Body of pancreas (tissue), 4 donors: ENCODE results near the gene TPP1.

Experiments used
- POLR2A ChIP-seq, 3 donors: fragments of 450-650 bp; IDR thresholded peaks; one replicate each; pipeline ENCODE4 v1.6.1; 2016; ENCODE audit warnings: antibody characterized with exemption in 3 of 3, mild to moderate bottlenecking in 2 of 3
- TF ChIP-seq, protein P1 (sequence below), 7 experiments: fragments of 450-650 bp in 4 of 7; fragments of 200-600 bp in 3 of 7; sonication (generic) in 3 of 7; IDR thresholded peaks; one replicate each; pipeline ENCODE4 v1.5.1; 2016 to 2019; ENCODE audit warnings: antibody characterized with exemption in 7 of 7

DNA sequence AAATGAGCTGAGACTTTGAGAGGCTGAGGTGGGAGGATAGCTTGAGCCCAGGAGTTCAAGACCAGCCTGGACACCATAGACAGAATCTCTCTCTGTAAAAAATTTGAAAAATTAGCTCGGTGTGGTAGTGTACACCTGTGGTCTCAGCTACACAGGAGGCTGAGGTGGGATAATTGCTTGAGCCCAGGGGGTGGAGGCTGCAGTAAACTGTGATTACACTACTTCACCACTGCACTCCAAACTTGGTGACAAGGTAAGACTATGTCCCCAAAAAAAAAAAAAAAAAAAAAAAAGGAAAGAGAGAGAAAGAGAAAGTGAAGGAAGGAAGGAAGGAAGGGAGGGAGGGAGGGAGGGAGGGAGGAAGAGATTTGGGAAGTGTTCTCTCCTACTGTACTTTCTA is 41.1 kb downstream of the TPP1 start:
- TF ChIP-seq POLR2A (IDR thresholded peaks at IDR 0.05): no peak
- TF ChIP-seq, protein P1, sequence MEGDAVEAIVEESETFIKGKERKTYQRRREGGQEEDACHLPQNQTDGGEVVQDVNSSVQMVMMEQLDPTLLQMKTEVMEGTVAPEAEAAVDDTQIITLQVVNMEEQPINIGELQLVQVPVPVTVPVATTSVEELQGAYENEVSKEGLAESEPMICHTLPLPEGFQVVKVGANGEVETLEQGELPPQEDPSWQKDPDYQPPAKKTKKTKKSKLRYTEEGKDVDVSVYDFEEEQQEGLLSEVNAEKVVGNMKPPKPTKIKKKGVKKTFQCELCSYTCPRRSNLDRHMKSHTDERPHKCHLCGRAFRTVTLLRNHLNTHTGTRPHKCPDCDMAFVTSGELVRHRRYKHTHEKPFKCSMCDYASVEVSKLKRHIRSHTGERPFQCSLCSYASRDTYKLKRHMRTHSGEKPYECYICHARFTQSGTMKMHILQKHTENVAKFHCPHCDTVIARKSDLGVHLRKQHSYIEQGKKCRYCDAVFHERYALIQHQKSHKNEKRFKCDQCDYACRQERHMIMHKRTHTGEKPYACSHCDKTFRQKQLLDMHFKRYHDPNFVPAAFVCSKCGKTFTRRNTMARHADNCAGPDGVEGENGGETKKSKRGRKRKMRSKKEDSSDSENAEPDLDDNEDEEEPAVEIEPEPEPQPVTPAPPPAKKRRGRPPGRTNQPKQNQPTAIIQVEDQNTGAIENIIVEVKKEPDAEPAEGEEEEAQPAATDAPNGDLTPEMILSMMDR (IDR thresholded peaks at IDR 0.05): no peak
